ENCODE data around the gene SSTR5.

The SSTR5 gene

DNA sequence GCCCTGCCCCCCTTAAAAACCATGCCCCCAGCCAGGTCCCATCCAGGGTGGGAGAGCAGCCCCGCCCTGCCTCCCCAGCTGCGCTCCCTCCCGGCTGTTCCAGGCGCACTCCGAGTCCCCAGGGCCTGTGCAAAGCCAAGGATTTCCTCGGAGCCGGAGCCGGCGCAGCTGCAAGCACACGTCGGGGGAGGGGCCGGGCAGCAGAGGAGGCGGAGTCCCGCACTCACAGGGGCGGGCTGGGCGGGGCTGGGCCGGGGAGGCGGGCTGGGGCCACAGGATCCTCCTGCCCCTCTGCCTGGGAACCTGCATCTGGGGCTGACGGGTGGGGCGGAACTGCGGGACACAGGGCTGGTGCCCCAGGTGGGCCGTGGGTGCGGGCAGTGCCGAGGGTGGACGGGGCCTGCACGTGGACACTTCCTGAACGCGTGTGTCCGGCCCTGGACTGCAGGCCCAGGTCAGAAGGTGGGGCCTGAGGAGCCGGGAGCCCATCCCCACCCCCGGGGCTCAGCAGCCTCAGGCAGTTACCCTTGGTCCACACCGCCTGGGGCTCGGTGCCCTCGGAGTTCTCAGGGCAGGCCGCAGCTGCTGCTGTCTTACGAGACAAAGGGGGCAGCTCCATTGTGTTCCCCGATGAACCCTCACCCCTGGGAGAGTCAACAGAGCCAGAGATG is 24.0 kb upstream of the SSTR5 start:
- Histone ChIP-seq H3K4me3 (ENCODE audit: low read depth, low read length) (no peak overlapping the region), H3K27me3 (ENCODE audit: control insufficient read depth, insufficient read depth, low read length) (no peaks in the 10 kb centered on the region), H3K36me3 (ENCODE audit: control insufficient read depth, insufficient read depth, low read length) (no peaks in the 10 kb centered on the region), H3K27ac (ENCODE audit: low read depth, low read length) (no peak overlapping the region), H3K9me3 (ENCODE audit: control insufficient read depth, insufficient read depth, low read length) (no peaks in the 10 kb centered on the region), H3K4me1 (ENCODE audit: control insufficient read depth, insufficient read depth, low read length) (0 out of 2 replicates have a peak, but pooled peaks cover 4% of the 10 kb centered on the region), H3K9ac (ENCODE audit: low read depth, low read length) (no peak overlapping the region)

DNA sequence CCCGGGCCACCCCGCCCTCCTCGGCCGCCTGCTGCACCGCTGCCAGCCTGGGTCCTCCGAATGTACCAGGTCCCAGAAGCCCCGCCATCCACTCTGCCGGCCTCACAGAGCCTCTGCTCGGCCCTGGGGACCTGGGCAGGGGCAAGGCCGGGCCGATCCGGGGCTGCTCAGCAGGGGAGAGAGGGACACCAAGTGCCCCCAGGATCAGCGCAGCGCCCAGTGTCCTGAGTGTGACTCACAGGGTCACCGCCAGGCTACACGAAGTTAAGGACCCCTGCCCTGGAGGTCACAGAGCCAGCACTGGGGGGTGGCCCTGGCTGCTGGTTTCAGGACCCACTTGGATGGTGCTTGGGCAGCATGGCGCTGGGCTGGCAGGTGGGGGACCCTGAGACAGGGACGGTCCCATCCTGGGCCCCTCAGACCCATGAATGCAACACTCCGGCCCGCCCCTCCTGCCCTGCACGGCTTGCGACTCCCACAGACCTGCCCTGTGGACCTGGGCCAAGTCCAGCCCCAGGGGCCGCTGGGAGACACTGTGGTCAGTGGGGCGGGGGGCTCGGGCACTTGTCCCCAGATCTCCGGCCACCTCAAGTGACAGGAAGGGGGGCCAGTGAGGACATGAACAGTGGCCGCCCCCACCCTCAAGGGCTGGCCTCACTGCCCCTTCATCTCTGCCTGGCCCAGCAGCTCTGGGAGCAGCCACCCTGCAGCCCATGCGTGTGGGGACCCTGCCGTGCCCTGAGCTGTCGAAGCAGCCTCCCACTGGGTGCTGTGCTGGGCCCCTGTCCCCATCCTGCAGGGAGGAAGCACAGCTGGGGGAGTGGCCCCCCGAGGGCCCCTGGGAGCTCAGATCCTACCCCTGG is 23.2 kb upstream of the SSTR5 start:
- no peak overlapping the region for H3K27ac ChIP-seq (ENCODE audit: low read depth, low read length)

DNA sequence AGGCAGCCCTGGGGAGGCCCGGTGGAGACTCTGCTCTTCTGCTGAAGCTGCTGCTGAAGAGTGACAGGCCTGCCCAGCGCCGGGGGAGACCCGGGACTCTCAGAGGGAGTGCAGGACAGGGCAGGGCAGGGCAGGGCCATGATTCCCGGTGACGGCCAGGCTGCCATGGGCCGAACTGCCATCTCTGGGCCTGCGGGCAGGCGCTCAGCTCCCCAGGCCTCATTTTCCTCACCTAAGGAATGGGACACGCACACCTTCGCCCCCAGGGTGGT is 22.6 kb upstream of the SSTR5 start:
- no peaks in the 10 kb centered on the region for H3K36me3 ChIP-seq (ENCODE audit: control insufficient read depth, insufficient read depth, low read length)
- no peak overlapping the region for H3K4me3 ChIP-seq (ENCODE audit: low read depth, low read length)
- no peaks in the 10 kb centered on the region for H3K9me3 ChIP-seq (ENCODE audit: control insufficient read depth, insufficient read depth, low read length)
- no peak overlapping the region for H3K27ac ChIP-seq (ENCODE audit: low read depth, low read length)
- no peaks in the 10 kb centered on the region for H3K27me3 ChIP-seq (ENCODE audit: control insufficient read depth, insufficient read depth, low read length)
- 0 out of 2 replicates have a peak, but pooled peaks cover 4% of the 10 kb centered on the region for H3K4me1 ChIP-seq (ENCODE audit: control insufficient read depth, insufficient read depth, low read length)
- no peak overlapping the region for H3K9ac ChIP-seq (ENCODE audit: low read depth, low read length)

More for the DNA sequence above, 23.2 kb upstream of the SSTR5 start:
- Histone ChIP-seq H3K9ac (ENCODE audit: low read depth, low read length) (no peak overlapping the region), H3K4me1 (ENCODE audit: control insufficient read depth, insufficient read depth, low read length) (0 out of 2 replicates have a peak, but pooled peaks cover 4% of the 10 kb centered on the region), H3K36me3 (ENCODE audit: control insufficient read depth, insufficient read depth, low read length) (no peaks in the 10 kb centered on the region), H3K4me3 (ENCODE audit: low read depth, low read length) (no peak overlapping the region), H3K27me3 (ENCODE audit: control insufficient read depth, insufficient read depth, low read length) (no peaks in the 10 kb centered on the region), H3K9me3 (ENCODE audit: control insufficient read depth, insufficient read depth, low read length) (no peaks in the 10 kb centered on the region)

DNA sequence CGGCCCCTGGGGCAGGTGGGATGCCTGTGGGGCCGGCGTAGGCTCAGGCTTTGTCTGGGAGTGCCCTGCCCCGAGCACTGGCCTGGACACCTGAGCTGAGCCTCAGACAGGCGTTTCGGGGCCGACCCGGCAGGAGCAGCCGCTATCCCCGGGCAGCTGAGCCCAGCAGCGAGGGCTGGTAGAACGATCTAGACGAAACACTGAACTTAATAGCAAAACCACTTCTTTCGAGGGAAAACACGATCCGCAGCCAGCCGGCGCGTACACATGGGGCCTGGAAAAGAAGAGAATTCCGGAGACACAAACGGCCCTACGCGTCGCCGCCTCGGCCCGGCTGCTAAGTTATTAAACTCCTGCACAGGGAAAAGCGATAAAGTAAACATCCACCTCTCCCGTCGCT is 22.0 kb upstream of the SSTR5 start:
- H3K36me3 ChIP-seq (ENCODE audit: control insufficient read depth, insufficient read depth, low read length) = no peaks in the 10 kb centered on the region
- no peak overlapping the region for H3K4me3 ChIP-seq (ENCODE audit: low read depth, low read length)
- H3K9ac ChIP-seq (ENCODE audit: low read depth, low read length) = no peak overlapping the region
- H3K9me3 ChIP-seq (ENCODE audit: control insufficient read depth, insufficient read depth, low read length) = no peaks in the 10 kb centered on the region
- 0 out of 2 replicates have a peak, but pooled peaks cover 4% of the 10 kb centered on the region for H3K4me1 ChIP-seq (ENCODE audit: control insufficient read depth, insufficient read depth, low read length)
- H3K27me3 ChIP-seq (ENCODE audit: control insufficient read depth, insufficient read depth, low read length) = no peaks in the 10 kb centered on the region
- no peak overlapping the region for H3K27ac ChIP-seq (ENCODE audit: low read depth, low read length)

DNA sequence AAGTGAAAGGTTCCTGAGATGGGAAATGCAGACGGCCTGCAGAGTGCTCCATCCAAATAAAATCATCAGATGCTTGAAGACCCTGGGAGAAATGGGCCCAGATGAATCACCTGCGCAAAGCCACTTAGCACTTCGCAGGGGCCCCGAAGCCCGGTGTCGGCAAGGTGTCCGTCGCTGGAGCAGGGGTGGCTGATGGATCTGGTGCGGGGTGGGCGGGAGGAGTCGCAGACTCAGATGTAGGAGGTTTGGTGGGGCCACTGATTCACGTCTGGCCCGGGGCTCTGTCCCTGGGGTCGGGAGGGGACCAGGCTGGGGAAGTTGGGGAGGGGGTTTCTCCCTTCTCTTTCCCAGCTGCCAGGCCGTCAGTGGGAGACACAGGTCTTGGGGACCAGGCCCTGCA is 21.6 kb upstream of the SSTR5 start:
- Histone ChIP-seq H3K9ac (ENCODE audit: low read depth, low read length) (no peak overlapping the region), H3K4me3 (ENCODE audit: low read depth, low read length) (no peak overlapping the region), H3K9me3 (ENCODE audit: control insufficient read depth, insufficient read depth, low read length) (no peaks in the 10 kb centered on the region), H3K4me1 (ENCODE audit: control insufficient read depth, insufficient read depth, low read length) (0 out of 2 replicates have a peak, but pooled peaks cover 4% of the 10 kb centered on the region), H3K36me3 (ENCODE audit: control insufficient read depth, insufficient read depth, low read length) (no peaks in the 10 kb centered on the region), H3K27me3 (ENCODE audit: control insufficient read depth, insufficient read depth, low read length) (no peaks in the 10 kb centered on the region), H3K27ac (ENCODE audit: low read depth, low read length) (no peak overlapping the region)

DNA sequence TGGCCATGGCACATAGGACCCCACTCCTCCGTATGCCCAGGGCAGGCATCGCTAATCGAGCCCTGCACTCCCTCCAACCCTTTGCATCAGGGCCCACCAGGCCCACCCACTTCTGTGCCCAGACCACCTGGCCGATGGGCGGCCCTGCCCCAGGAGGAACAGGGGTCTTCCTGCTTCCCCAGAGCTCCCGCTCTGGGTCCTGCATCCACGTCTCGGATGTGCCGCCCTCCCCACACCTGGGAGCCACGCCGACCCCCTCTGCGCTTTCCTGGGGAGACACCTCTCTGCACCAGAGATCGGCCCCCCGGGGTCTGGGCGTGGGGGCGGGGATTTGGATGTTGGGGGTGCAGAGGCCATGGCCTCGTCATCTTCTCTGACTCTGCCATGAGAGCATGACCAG is 21.1 kb upstream of the SSTR5 start:
- Histone ChIP-seq H3K4me3 (ENCODE audit: low read depth, low read length) (no peak overlapping the region), H3K27ac (ENCODE audit: low read depth, low read length) (no peak overlapping the region), H3K4me1 (ENCODE audit: control insufficient read depth, insufficient read depth, low read length) (0 out of 2 replicates have a peak, but pooled peaks cover 4% of the 10 kb centered on the region), H3K9ac (ENCODE audit: low read depth, low read length) (no peak overlapping the region), H3K36me3 (ENCODE audit: control insufficient read depth, insufficient read depth, low read length) (no peaks in the 10 kb centered on the region), H3K9me3 (ENCODE audit: control insufficient read depth, insufficient read depth, low read length) (no peaks in the 10 kb centered on the region), H3K27me3 (ENCODE audit: control insufficient read depth, insufficient read depth, low read length) (no peaks in the 10 kb centered on the region)

DNA sequence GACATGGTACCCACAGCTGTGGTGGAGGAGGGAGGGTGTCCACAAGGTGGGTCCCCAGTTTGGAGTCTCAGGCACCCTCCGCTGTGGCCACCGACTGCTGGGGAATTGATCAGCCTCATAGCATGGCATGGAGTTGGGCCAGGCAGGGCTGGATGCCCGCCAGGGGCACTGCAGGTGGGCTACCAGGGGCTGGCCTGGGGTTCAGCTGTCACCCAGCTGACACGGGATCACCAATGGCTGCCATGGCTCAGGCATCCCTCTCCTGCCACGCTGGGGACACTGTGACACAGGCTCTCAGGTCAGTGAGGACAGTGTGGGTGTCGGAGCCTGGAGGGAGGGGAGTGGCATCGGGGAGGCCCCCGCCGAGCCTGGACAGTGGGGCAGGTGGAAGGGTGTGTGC is 19.8 kb upstream of the SSTR5 start:
- Histone ChIP-seq H3K9me3 (ENCODE audit: control insufficient read depth, insufficient read depth, low read length) (no peaks in the 10 kb centered on the region), H3K27me3 (ENCODE audit: control insufficient read depth, insufficient read depth, low read length) (no peaks in the 10 kb centered on the region), H3K9ac (ENCODE audit: low read depth, low read length) (no peak overlapping the region), H3K27ac (ENCODE audit: low read depth, low read length) (no peak overlapping the region), H3K4me3 (ENCODE audit: low read depth, low read length) (no peak overlapping the region), H3K4me1 (ENCODE audit: control insufficient read depth, insufficient read depth, low read length) (0 out of 2 replicates have a peak, but pooled peaks cover 4% of the 10 kb centered on the region), H3K36me3 (ENCODE audit: control insufficient read depth, insufficient read depth, low read length) (no peaks in the 10 kb centered on the region)

DNA sequence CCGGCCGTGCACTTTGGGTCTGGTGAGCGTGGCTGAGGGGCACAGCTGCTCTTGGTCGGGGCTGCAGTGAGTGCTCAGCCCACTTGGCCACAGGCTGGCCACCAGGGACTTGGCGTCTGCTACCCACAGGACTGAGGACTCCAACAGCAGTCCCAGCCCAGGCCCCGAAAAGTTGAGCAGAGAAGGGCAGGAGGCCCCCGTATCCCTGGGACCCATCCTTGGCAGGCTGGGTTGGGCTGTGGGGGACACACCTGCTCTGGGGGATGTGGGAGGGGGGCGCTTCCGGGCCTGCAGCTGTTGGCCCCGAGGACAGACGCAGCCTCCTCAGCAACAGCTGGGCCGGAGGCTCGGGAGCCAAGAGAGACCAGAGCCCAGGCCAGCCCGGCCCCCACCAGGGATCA is 19.4 kb upstream of the SSTR5 start:
- no peak overlapping the region for H3K27ac ChIP-seq (ENCODE audit: low read depth, low read length)
- H3K9ac ChIP-seq (ENCODE audit: low read depth, low read length) = no peak overlapping the region
- no peaks in the 10 kb centered on the region for H3K36me3 ChIP-seq (ENCODE audit: control insufficient read depth, insufficient read depth, low read length)
- 0 out of 2 replicates have a peak, but pooled peaks cover 2% of the 10 kb centered on the region for H3K4me1 ChIP-seq (ENCODE audit: control insufficient read depth, insufficient read depth, low read length)
- H3K4me3 ChIP-seq (ENCODE audit: low read depth, low read length) = no peak overlapping the region
- H3K9me3 ChIP-seq (ENCODE audit: control insufficient read depth, insufficient read depth, low read length) = no peaks in the 10 kb centered on the region
- H3K27me3 ChIP-seq (ENCODE audit: control insufficient read depth, insufficient read depth, low read length) = no peaks in the 10 kb centered on the region

DNA sequence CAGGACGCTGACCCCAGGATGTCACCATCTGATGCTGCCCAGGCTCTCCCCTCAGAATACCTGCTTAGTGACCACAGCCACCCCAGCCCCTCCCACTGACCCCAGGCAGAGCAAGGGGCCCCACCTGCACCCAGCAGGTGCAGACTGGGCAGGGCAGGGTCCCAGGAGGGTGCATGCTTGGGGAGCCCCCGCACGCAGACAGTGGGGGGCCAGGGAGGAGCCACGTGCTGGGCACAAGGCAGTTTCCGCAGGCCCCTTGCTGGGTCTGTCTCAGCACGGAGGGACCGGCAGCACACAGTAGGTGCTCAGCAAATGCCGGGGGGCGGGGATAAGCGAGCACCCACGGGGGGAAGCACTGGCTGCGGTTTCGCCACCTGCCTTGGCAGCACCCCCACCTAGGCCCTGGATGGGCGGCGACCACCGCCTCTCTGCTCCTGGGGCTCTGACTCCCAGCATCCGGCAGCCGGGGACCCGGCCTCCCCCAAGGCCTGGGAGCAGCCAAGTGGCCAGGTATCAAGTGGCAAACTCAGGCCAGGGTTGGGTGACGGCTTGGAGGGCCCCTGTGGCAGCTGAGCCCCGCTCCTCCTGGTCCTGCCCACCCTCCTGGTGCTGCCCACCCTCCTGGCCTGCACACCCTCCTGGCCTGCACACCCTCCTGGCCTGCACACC is 18.7 kb upstream of the SSTR5 start:
- H3K27ac ChIP-seq (ENCODE audit: low read depth, low read length) = no peak overlapping the region
- no peaks in the 10 kb centered on the region for H3K27me3 ChIP-seq (ENCODE audit: control insufficient read depth, insufficient read depth, low read length)
- no peaks in the 10 kb centered on the region for H3K9me3 ChIP-seq (ENCODE audit: control insufficient read depth, insufficient read depth, low read length)
- no peak overlapping the region for H3K4me3 ChIP-seq (ENCODE audit: low read depth, low read length)
- no peak overlapping the region for H3K9ac ChIP-seq (ENCODE audit: low read depth, low read length)
- no peaks in the 10 kb centered on the region for H3K4me1 ChIP-seq (ENCODE audit: control insufficient read depth, insufficient read depth, low read length)
- H3K36me3 ChIP-seq (ENCODE audit: control insufficient read depth, insufficient read depth, low read length) = no peaks in the 10 kb centered on the region

DNA sequence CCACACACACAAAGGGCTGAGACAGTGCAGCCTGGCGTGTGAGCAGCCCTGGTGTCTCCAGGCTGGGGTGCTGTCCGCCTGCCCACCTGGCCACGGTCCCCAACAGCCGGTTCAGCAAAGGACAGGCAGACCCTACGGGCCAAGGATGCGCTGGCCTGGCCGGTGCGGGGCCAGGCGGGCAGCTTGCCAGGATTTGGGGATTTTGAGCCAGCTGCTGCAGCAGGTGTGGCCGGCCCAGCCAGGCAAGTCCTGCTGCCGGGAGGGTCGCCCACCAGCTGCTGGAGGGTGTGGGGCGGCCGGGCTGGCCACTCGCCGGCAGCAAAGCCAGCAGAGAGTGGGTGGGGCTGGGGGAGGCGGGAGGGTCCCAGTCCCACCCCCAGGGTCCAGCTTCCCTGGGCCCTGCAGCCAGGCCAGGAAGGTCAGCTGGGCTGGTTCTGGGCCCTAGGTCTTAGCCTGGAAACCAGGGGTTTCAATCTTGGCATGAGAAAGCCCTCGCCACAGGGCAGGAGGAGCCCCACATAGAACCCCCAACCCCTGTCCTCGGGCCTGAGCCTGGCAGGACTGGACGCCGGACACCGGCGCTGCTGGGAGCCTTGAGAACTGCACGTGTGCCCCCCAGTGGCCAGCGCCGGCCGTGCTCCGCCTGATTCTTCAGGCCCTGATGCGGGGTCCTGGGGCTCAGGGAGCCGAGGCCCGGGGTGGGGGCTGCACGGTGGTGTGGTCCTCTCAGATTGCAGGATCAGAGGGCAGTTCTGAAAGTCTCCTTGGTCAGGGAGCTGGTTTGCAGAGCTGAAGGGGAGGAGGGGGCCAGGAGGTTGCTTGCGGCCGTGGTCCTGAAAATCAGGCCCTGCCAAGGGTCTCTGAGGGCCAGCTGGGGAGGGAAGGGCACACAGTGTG is 17.6 kb upstream of the SSTR5 start:
- Histone ChIP-seq H3K27ac (ENCODE audit: low read depth, low read length) (no peak overlapping the region), H3K9me3 (ENCODE audit: control insufficient read depth, insufficient read depth, low read length) (no peaks in the 10 kb centered on the region), H3K9ac (ENCODE audit: low read depth, low read length) (no peak overlapping the region), H3K36me3 (ENCODE audit: control insufficient read depth, insufficient read depth, low read length) (no peaks in the 10 kb centered on the region), H3K27me3 (ENCODE audit: control insufficient read depth, insufficient read depth, low read length) (no peaks in the 10 kb centered on the region), H3K4me1 (ENCODE audit: control insufficient read depth, insufficient read depth, low read length) (no peaks in the 10 kb centered on the region), H3K4me3 (ENCODE audit: low read depth, low read length) (no peak overlapping the region)
